HCT116 (cell line): Measurements from ENCODE around the gene ARL6IP4. TPM values are rescaled to one million over a fixed set of nuclear protein-coding genes. Genes with fewer than 3 reads are reported as not detected.

Source experiments
- ATAC-seq: fragments of 200-7000 bp; cut with Tn5 transposase; 2 replicates; pipeline ENCODE4 v1.9.1; 2020; ENCODE audit warnings: mild to moderate bottlenecking, moderate library complexity
- BruUV-seq: library from RNA; stranded (reverse); fragments of 400-500 nt; replicated peaks from 2 replicates; lab custom pipeline; 2021; lab: Mats Ljungman, UMichigan
- CTCF ChIA-PET: fragments of 300-600 bp; sonication (Branson Sonifier 250); formaldehyde crosslinking; loops from one replicate; lab custom pipeline; 2021; ENCODE audit warnings: antibody characterized with exemption; lab: Charles Lee
- POLR2A ChIA-PET: fragments of 300-600, 350-600 bp; sonication (Branson Sonifier 250); formaldehyde crosslinking; loops from one replicate; lab custom pipeline; 2021; ENCODE audit warnings: antibody characterized with exemption; lab: Charles Lee
- RAD21 ChIA-PET, 2 experiments: fragments of 300-600 bp; sonication (Branson Sonifier 250); formaldehyde crosslinking; loops; one replicate each; lab custom pipeline; 2023; ENCODE audit warnings: low total read pairs in 2 of 2; ENCODE audit not compliant: uncharacterized antibody in 2 of 2, unreplicated experiment in 2 of 2, low non-redundant PET in 1 of 2; lab: Charles Lee
- DNase-seq: peaks from one replicate; pipeline ENCODE4 v3.0.0-alpha.2; 2010; ENCODE audit warnings: low read depth, low spot score
- H2AFZ ChIP-seq: fragments of 200-600 bp; shearing (Covaris generic), sonication (generic); 2 replicates; pipeline ENCODE4 v1.6.1; 2017; ENCODE audit warnings: low read depth, mixed run types, mixed read lengths, antibody characterized with exemption, low read length; ENCODE audit not compliant: poor library complexity, severe bottlenecking
- H3K27ac ChIP-seq: 2 replicates; pipeline ENCODE4 v1.5.1; 2012; ENCODE audit warnings: low read depth, low read length
- H3K27me3 ChIP-seq: fragments of 200-600 bp; sonication (generic); 2 replicates; pipeline ENCODE4 v1.6.1; 2016; ENCODE audit warnings: mixed run types, low read length, mixed read lengths; ENCODE audit not compliant: insufficient read depth
- H3K36me3 ChIP-seq, 2 experiments: fragments of 200-500 bp in 1 of 2; fragments of 200-600 bp in 1 of 2; sonication (Bioruptor generic) in 1 of 2; sonication (generic) in 1 of 2; 2 replicates each; pipeline versions ENCODE4 v1.5.1 to v1.6.1; 2014 to 2016; ENCODE audit warnings: low read length in 2 of 2, inconsistent platforms in 1 of 2, mixed read lengths in 1 of 2, mixed run types in 1 of 2; ENCODE audit not compliant: insufficient read depth in 2 of 2, control insufficient read depth in 1 of 2
- H3K4me1 ChIP-seq, 2 experiments: fragments of 200-600 bp in 1 of 2; sonication (generic) in 1 of 2; 2 replicates each; pipeline versions ENCODE4 v1.5.1 to v1.6.1; 2012 to 2017; ENCODE audit warnings: low read length in 2 of 2, inconsistent platforms in 1 of 2, mild to moderate bottlenecking in 1 of 2, mixed read lengths in 1 of 2, mixed run types in 1 of 2, moderate library complexity in 1 of 2; ENCODE audit not compliant: insufficient read depth in 2 of 2, control insufficient read depth in 1 of 2
- H3K4me2 ChIP-seq: fragments of 200-600 bp; sonication (generic); 2 replicates; pipeline ENCODE4 v1.6.1; 2017; ENCODE audit warnings: mixed run types, low read length, mixed read lengths
- H3K4me3 ChIP-seq, 2 experiments: fragments of 200-600 bp in 1 of 2; sonication (generic) in 1 of 2; replicated peaks in 1 of 2; 2 replicates each; pipeline ENCODE4 v1.5.1; 2011 to 2016; ENCODE audit warnings: low read length in 2 of 2, control low read depth in 1 of 2, low read depth in 1 of 2, mild to moderate bottlenecking in 1 of 2, mixed read lengths in 1 of 2, mixed run types in 1 of 2
- H3K79me2 ChIP-seq: fragments of 200-600 bp; sonication (generic); 2 replicates; pipeline ENCODE4 v1.6.1; 2017; ENCODE audit warnings: mild to moderate bottlenecking, mixed run types, low read length, moderate library complexity, mixed read lengths; ENCODE audit not compliant: insufficient read depth
- H3K9ac ChIP-seq: fragments of 200-600 bp; sonication (generic); 2 replicates; pipeline ENCODE4 v1.6.1; 2016; ENCODE audit warnings: low read length, mixed read lengths
- H3K9me2 ChIP-seq: fragments of 200-600 bp; sonication (generic), shearing (Covaris generic); 2 replicates; pipeline ENCODE4 v1.6.1; 2017; ENCODE audit warnings: mixed run types, mild to moderate bottlenecking, moderate library complexity; ENCODE audit not compliant: insufficient read depth
- H3K9me3 ChIP-seq, 2 experiments: fragments of 200-500 bp in 1 of 2; fragments of 200-600 bp in 1 of 2; sonication (Bioruptor generic) in 1 of 2; sonication (generic) in 1 of 2; 2 replicates each; pipeline ENCODE4 v1.6.1; 2014 to 2017; ENCODE audit warnings: low read length in 2 of 2, mixed read lengths in 2 of 2, inconsistent platforms in 1 of 2, low read depth in 1 of 2, mild to moderate bottlenecking in 1 of 2, mixed run types in 1 of 2, moderate library complexity in 1 of 2; ENCODE audit not compliant: control insufficient read depth in 1 of 2, insufficient read depth in 1 of 2
- H4K20me1 ChIP-seq: fragments of 200-600 bp; sonication (generic), shearing (Covaris generic); 2 replicates; pipeline ENCODE4 v1.6.1; 2017; ENCODE audit warnings: mixed run types, mild to moderate bottlenecking, moderate library complexity; ENCODE audit not compliant: insufficient read depth
- ATF3 ChIP-seq: IDR thresholded peaks from 2 replicates; pipeline ENCODE4 v1.6.1; 2012
- CTCF ChIP-seq, 3 experiments: fragments of 200-600 bp in 1 of 3; sonication (generic) in 1 of 3; IDR thresholded peaks in 2 of 3; conservative IDR thresholded peaks in 1 of 3; 2 replicates each; pipeline ENCODE4 v1.5.1; 2012 to 2017; ENCODE audit warnings: low read depth in 2 of 3, low read length in 2 of 3, antibody characterized with exemption in 1 of 3, borderline replicate concordance in 1 of 3, control low read depth in 1 of 3, mild to moderate bottlenecking in 1 of 3, mixed read lengths in 1 of 3, mixed run types in 1 of 3, moderate library complexity in 1 of 3; ENCODE audit not compliant: insufficient read depth in 1 of 3
- EGR1 ChIP-seq: IDR thresholded peaks from 2 replicates; pipeline ENCODE4 v1.6.1; 2012; ENCODE audit warnings: low read depth
- EZH2phosphoT487 ChIP-seq: fragments of 200-600 bp; IDR thresholded peaks from 2 replicates; pipeline ENCODE4 v1.6.1; 2018; ENCODE audit warnings: antibody characterized with exemption, borderline replicate concordance
- FOSL1 ChIP-seq: IDR thresholded peaks from 2 replicates; pipeline ENCODE4 v1.6.1; 2012; ENCODE audit warnings: low read depth
- JUND ChIP-seq: IDR thresholded peaks from 2 replicates; pipeline ENCODE4 v1.6.1; 2012
- MAX ChIP-seq: IDR thresholded peaks from 2 replicates; pipeline ENCODE4 v1.6.1; 2012
- POLR2A ChIP-seq: IDR thresholded peaks from 2 replicates; pipeline ENCODE4 v1.7.0; 2011; ENCODE audit warnings: borderline replicate concordance; ENCODE audit not compliant: insufficient read depth, insufficient read length; ENCODE audit errors: extremely low read depth
- POLR2AphosphoS5 ChIP-seq: IDR thresholded peaks from 2 replicates; pipeline ENCODE4 v1.6.1; 2011; ENCODE audit warnings: mild to moderate bottlenecking, low read depth, low read length, moderate library complexity
- RAD21 ChIP-seq: IDR thresholded peaks from 2 replicates; pipeline ENCODE4 v1.6.1; 2012; ENCODE audit warnings: low read depth, mild to moderate bottlenecking
- REST ChIP-seq: IDR thresholded peaks from 2 replicates; pipeline ENCODE4 v1.6.1; 2012; ENCODE audit warnings: low read depth
- SP1 ChIP-seq: IDR thresholded peaks from 2 replicates; pipeline ENCODE4 v1.6.1; 2012; ENCODE audit warnings: low read depth
- SRF ChIP-seq: IDR thresholded peaks from 2 replicates; pipeline ENCODE4 v1.6.1; 2012; ENCODE audit warnings: low read depth
- TCF7L2 ChIP-seq: IDR thresholded peaks from 2 replicates; pipeline ENCODE4 v1.7.0; 2011; ENCODE audit warnings: borderline replicate concordance, inconsistent platforms; ENCODE audit not compliant: insufficient read depth, insufficient read length; ENCODE audit errors: extremely low read depth
- YY1 ChIP-seq: IDR thresholded peaks from 2 replicates; pipeline ENCODE4 v1.6.1; 2011; ENCODE audit warnings: low read length, low read depth, moderate library complexity, mild to moderate bottlenecking; ENCODE audit not compliant: insufficient replicate concordance; ENCODE audit errors: extremely low read depth
- ZBTB33 ChIP-seq: IDR thresholded peaks from 2 replicates; pipeline ENCODE4 v1.6.1; 2011; ENCODE audit warnings: mild to moderate bottlenecking, low read length, moderate library complexity; ENCODE audit not compliant: insufficient replicate concordance; ENCODE audit errors: extremely low read depth
- intact Hi-C: fragments of 100-400 bp; cut with micrococcal nuclease; formaldehyde crosslinking; loops from 2 replicates; pipeline ENCODE4 v1.10.0; 2022
- total RNA-seq: library from RNA; stranded (reverse); gene quantifications from one replicate; pipeline ENCODE4 v1.2.1, GENCODE V29; 2021; ENCODE audit not compliant: unreplicated experiment

The ARL6IP4 gene
- total RNA-seq, 1 experiment from 2014 or later, result 128 TPM

GRCh38 chr12:123005081-123005626 is 24.7 kb downstream of the ARL6IP4 start (continued):
- TF ChIP-seq JUND, result no peak
- no peak for TF ChIP-seq RAD21
- TF ChIP-seq SP1, result no peak
- no peak for TF ChIP-seq EGR1
- TF ChIP-seq, all 23 proteins: peak for 0

- Histone ChIP-seq H3K9ac (no peak overlapping the region), H3K36me3 (0 out of 4 replicates have a peak, but pooled peaks cover 0 to 3% of the 10 kb centered on the region in 2 experiments), H3K79me2 (no peaks in the 10 kb centered on the region), H2AFZ (no peak overlapping the region), H4K20me1 (no peaks in the 10 kb centered on the region), H3K27me3 (no peaks in the 10 kb centered on the region), H3K9me3 (no peaks in the 10 kb centered on the region), H3K4me3 (no peak overlapping the region), H3K27ac (no peak overlapping the region), H3K4me2 (no peak overlapping the region), H3K4me1 (no peaks in the 10 kb centered on the region)
- no TSS peak for BruUV-seq
- ATAC-seq (no peak), DNase-seq (no peak)
- ChIA-PET POLR2A (no interaction called here), CTCF (no interaction called here), RAD21 (no interaction called here)
- TF ChIP-seq RAD21, result no peak
- no peak for TF ChIP-seq YY1
- no peak for TF ChIP-seq POLR2A
- TF ChIP-seq EGR1, result no peak
- no peak for TF ChIP-seq SP1
- no peak for TF ChIP-seq REST
- no peak for TF ChIP-seq TCF7L2
- TF ChIP-seq POLR2AphosphoS5, result no peak
- TF ChIP-seq CTCF (IDR thresholded peaks at IDR 0.05 in 2 of 3, conservative IDR thresholded peaks at IDR 0.05 in 1 of 3; ENCODE audit: borderline replicate concordance in 1 of 3, insufficient read depth in 1 of 3, low read depth in 2 of 3, low read length in 2 of 3), result no peak
- TF ChIP-seq ATF3, result no peak
- TF ChIP-seq MAX, result no peak
- no peak for TF ChIP-seq FOSL1
- TF ChIP-seq ZBTB33, result no peak
- no peak for TF ChIP-seq EZH2phosphoT487
- TF ChIP-seq SRF, result no peak
- TF ChIP-seq, all 23 proteins: peak for 0
- no peaks in the 10 kb centered on the region for H3K9me2 ChIP-seq
- intact Hi-C loops, result no loop called here
Measured at GRCh38 chr12:123006977-123007376, 26.5 kb downstream of the ARL6IP4 start.
